Vagina (tissue), 2 donors: Measurements from ENCODE around the gene LATS1. TPM values are rescaled to one million over a fixed set of nuclear protein-coding genes. Genes with fewer than 3 reads are reported as not detected.
A peak's percentile ranks its signal among the peaks of the same experiment; 100 is the strongest.

Source experiments
- DNase-seq, 2 donors: peaks; one replicate each; pipeline ENCODE4 v3.0.0-alpha.2; 2017; ENCODE audit errors: extremely low spot score in 2 of 2
- H3K27ac ChIP-seq: fragments of 200-600 bp; sonication (generic); one replicate; pipeline ENCODE4 v1.5.1; 2019
- H3K27me3 ChIP-seq: fragments of 200-600 bp; sonication (generic); one replicate; pipeline ENCODE4 v1.5.1; 2019
- H3K36me3 ChIP-seq, 2 donors: fragments of 200-600 bp; sonication (generic); one replicate each; pipeline ENCODE4 v1.5.1; 2017 to 2019
- H3K4me1 ChIP-seq: fragments of 200-600 bp; sonication (generic); one replicate; pipeline ENCODE4 v1.5.1; 2019
- H3K4me3 ChIP-seq, 2 donors: fragments of 200-600 bp; sonication (generic); 1 replicate in 1 of 2; 2 replicates in 1 of 2; pipeline ENCODE4 v1.5.1; 2016 to 2019
- H3K9me3 ChIP-seq: fragments of 200-600 bp; sonication (generic); one replicate; pipeline ENCODE4 v1.5.1; 2019
- CTCF ChIP-seq, 3 experiments: fragments of 450-650 bp in 2 of 3; fragments of 200-600 bp in 1 of 3; sonication (generic) in 1 of 3; IDR thresholded peaks; one replicate each; pipeline ENCODE4 v1.5.1; 2017 to 2019; ENCODE audit warnings: antibody characterized with exemption in 3 of 3, mild to moderate bottlenecking in 2 of 3, moderate library complexity in 2 of 3
- POLR2A ChIP-seq, 2 donors: fragments of 450-650 bp; IDR thresholded peaks; one replicate each; pipeline ENCODE4 v1.6.1; 2017; ENCODE audit warnings: antibody characterized with exemption in 2 of 2, mild to moderate bottlenecking in 2 of 2, moderate library complexity in 2 of 2
- POLR2AphosphoS5 ChIP-seq, 2 donors: sonication (generic); formaldehyde crosslinking; IDR thresholded peaks; one replicate each; pipeline ENCODE4 v1.9.0; 2017; ENCODE audit warnings: antibody characterized with exemption in 2 of 2, mild to moderate bottlenecking in 2 of 2, low read depth in 1 of 2; ENCODE audit not compliant: insufficient read depth in 1 of 2
- intact Hi-C: fragments of 100-400 bp; cut with DNase I; formaldehyde crosslinking; loops from one replicate; pipeline ENCODE4 v1.15.1; 2023
- total RNA-seq: library from RNA; depleted of rRNA; stranded (reverse); fragments of >200 nt; gene quantifications from one replicate; pipeline ENCODE4 v1.2.3, GENCODE V29; 2016

Gene LATS1
- total RNA-seq, result 28.0 TPM

GRCh38 chr6:149717588-149718458 is at the start of gene LATS1:
Gene LATS1 (minus strand): TSS chr6:149718101. CDS start chr6:149702126, 15,975 bp downstream.
- intact Hi-C loops, result no loop called here
- peak within 1 kb of the TSS; percentile 95 for H3K27ac ChIP-seq
- peaks cover 33% of the 10 kb centered on the region for H3K4me1 ChIP-seq
- peak in 1 of 2 donors; percentile 63 for TF ChIP-seq POLR2A (IDR thresholded peaks at IDR 0.05)
- peak in 2 of 3 experiments; percentile 8 to 17 for TF ChIP-seq CTCF (IDR thresholded peaks at IDR 0.05)
- TF ChIP-seq POLR2AphosphoS5 (IDR thresholded peaks at IDR 0.05; ENCODE audit: insufficient read depth in 1 of 2, low read depth in 1 of 2), result peak; percentile 56 to 88
- H3K9me3 ChIP-seq, result no peaks in the 10 kb centered on the region
- H3K36me3 ChIP-seq, result no peaks in the 10 kb centered on the region
- H3K27me3 ChIP-seq, result no peaks in the 10 kb centered on the region
- peak in 1 of 2 donors; percentile 88 for DNase-seq
- peak within 1 kb of the TSS; percentile 54 to 68 for H3K4me3 ChIP-seq

- TF ChIP-seq POLR2A (IDR thresholded peaks at IDR 0.05) (no peak), CTCF (IDR thresholded peaks at IDR 0.05) (no peak), POLR2AphosphoS5 (IDR thresholded peaks at IDR 0.05; ENCODE audit: insufficient read depth in 1 of 2, low read depth in 1 of 2) (no peak)
- peaks cover 0 to 13% of the 10 kb centered on the region in 2 donors for H3K36me3 ChIP-seq
- H3K4me1 ChIP-seq, result no peaks in the 10 kb centered on the region
- no peak overlapping the region for H3K4me3 ChIP-seq
- H3K27ac ChIP-seq, result no peak overlapping the region
- intact Hi-C loops, result no loop called here
- no peaks in the 10 kb centered on the region for H3K27me3 ChIP-seq
- H3K9me3 ChIP-seq, result no peaks in the 10 kb centered on the region
- DNase-seq, result no peak
Observed at GRCh38 chr6:149766156-149766769, 48.4 kb upstream of the LATS1 start.

GRCh38 chr6:149763866-149764265 is 46.0 kb upstream of the LATS1 start:
- Histone ChIP-seq H3K36me3 (peaks cover 0 to 13% of the 10 kb centered on the region in 2 donors), H3K27me3 (no peaks in the 10 kb centered on the region), H3K9me3 (no peaks in the 10 kb centered on the region), H3K4me3 (no peak overlapping the region), H3K4me1 (no peaks in the 10 kb centered on the region), H3K27ac (no peak overlapping the region)
- TF ChIP-seq CTCF (IDR thresholded peaks at IDR 0.05), result no peak
- no peak for TF ChIP-seq POLR2AphosphoS5 (IDR thresholded peaks at IDR 0.05; ENCODE audit: insufficient read depth in 1 of 2, low read depth in 1 of 2)
- no peak for TF ChIP-seq POLR2A (IDR thresholded peaks at IDR 0.05)
- no peak for DNase-seq
- intact Hi-C loops, result no loop called here

DNA sequence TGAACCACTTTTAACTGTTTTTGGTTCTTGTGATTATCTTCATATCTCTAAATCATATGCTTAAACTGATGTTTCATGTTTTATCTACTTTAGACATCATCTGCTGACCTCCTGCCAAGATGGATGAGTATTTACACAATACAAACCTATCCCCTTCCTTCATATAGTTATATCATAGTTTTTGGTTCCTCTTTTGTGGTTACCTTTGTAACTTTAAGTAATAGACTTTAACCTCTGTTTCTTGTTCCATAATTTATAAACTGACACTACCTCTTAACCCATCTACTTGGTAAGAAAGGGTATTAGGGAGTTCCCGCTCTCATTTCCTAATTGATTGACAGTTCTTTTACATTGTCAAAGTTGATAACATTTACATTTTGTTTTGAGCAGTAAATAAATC is 43.5 kb upstream of the LATS1 start:
- Histone ChIP-seq H3K4me3 (no peak overlapping the region), H3K27me3 (no peaks in the 10 kb centered on the region), H3K4me1 (no peaks in the 10 kb centered on the region), H3K36me3 (peaks cover 0 to 3% of the 10 kb centered on the region in 2 donors), H3K9me3 (no peaks in the 10 kb centered on the region), H3K27ac (no peak overlapping the region)
- intact Hi-C loops, result no loop called here
- TF ChIP-seq CTCF (IDR thresholded peaks at IDR 0.05) (no peak), POLR2AphosphoS5 (IDR thresholded peaks at IDR 0.05; ENCODE audit: insufficient read depth in 1 of 2, low read depth in 1 of 2) (no peak), POLR2A (IDR thresholded peaks at IDR 0.05) (no peak)
- no peak for DNase-seq

DNA sequence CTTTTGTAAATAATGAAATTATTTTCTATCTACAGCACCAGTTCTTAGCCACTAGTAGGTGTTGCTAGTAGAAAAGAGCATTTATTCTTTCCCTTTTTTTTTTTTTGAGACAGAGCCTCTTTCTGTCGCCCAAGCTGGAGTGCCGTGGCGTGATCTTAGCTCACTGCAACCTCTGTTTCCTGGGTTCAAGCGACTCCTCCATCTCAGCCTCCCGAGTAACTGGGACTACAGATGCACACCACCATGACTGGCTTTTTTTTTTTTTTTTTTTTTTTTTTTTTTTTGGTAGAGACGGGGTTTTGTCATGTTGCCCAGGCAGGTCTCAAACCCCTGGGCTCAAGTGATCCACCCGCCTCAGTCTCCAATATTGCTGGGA is 38.3 kb upstream of the LATS1 start:
- no peak for DNase-seq
- intact Hi-C loops, result no loop called here
- H3K4me1 ChIP-seq, result peaks cover 17% of the 10 kb centered on the region
- H3K27me3 ChIP-seq, result no peaks in the 10 kb centered on the region
- no peak for TF ChIP-seq CTCF (IDR thresholded peaks at IDR 0.05)
- H3K36me3 ChIP-seq, result no peaks in the 10 kb centered on the region
- no peak overlapping the region for H3K4me3 ChIP-seq
- H3K27ac ChIP-seq, result no peak overlapping the region
- no peaks in the 10 kb centered on the region for H3K9me3 ChIP-seq
